Gastrocnemius medialis (tissue), 4 donors: ENCODE data around the gene SPDYE8.
"Not testable (repeated sequence)": the region's sequence is repeated elsewhere in the genome, so short reads cannot be mapped to it uniquely, and the experiment has no call there.

Experiments
- POLR2A ChIP-seq, 2 donors: fragments of 450-650 bp; IDR thresholded peaks; one replicate each; pipeline ENCODE4 v1.6.1; 2017; ENCODE audit warnings: antibody characterized with exemption in 2 of 2, mild to moderate bottlenecking in 2 of 2, moderate library complexity in 2 of 2
- TF ChIP-seq, protein P1 (sequence below), 5 experiments: fragments of 450-650 bp in 3 of 5; fragments of 200-600 bp in 2 of 5; sonication (generic) in 2 of 5; IDR thresholded peaks in 4 of 5; conservative IDR thresholded peaks in 1 of 5; 1 replicate in 4 of 5; 2 replicates in 1 of 5; pipeline ENCODE4 v1.5.1; 2016 to 2019; ENCODE audit warnings: antibody characterized with exemption in 5 of 5, mild to moderate bottlenecking in 3 of 5, moderate library complexity in 3 of 5

DNA sequence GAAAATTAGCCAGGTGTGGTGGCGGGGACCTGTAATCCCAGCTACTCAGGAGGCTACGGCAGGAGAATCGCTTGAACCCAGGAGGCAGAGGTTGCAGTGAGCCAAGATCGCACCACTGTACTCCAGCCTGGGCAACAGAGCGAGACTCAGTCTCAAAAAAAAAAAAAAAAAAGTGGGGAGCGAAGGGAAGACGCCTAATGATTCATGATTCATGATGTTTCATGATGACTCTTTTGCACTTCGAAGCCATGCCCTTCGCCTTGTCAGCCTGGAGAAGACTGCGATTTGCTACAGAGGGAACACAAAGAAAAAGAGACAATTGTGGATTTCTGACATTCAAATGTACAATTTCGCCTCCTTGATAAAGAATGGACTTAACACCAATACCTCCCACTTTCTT lies 47.5 kb downstream of the SPDYE8 start:
- TF ChIP-seq, protein P1, sequence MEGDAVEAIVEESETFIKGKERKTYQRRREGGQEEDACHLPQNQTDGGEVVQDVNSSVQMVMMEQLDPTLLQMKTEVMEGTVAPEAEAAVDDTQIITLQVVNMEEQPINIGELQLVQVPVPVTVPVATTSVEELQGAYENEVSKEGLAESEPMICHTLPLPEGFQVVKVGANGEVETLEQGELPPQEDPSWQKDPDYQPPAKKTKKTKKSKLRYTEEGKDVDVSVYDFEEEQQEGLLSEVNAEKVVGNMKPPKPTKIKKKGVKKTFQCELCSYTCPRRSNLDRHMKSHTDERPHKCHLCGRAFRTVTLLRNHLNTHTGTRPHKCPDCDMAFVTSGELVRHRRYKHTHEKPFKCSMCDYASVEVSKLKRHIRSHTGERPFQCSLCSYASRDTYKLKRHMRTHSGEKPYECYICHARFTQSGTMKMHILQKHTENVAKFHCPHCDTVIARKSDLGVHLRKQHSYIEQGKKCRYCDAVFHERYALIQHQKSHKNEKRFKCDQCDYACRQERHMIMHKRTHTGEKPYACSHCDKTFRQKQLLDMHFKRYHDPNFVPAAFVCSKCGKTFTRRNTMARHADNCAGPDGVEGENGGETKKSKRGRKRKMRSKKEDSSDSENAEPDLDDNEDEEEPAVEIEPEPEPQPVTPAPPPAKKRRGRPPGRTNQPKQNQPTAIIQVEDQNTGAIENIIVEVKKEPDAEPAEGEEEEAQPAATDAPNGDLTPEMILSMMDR (IDR thresholded peaks at IDR 0.05 in 4 of 5, conservative IDR thresholded peaks at IDR 0.05 in 1 of 5): not testable (repeated sequence)
- TF ChIP-seq POLR2A (IDR thresholded peaks at IDR 0.05): not testable (repeated sequence)
